A673 (cell line): ENCODE measurements around the gene WDR27. TPM values are rescaled to one million over a fixed set of nuclear protein-coding genes. Genes with fewer than 3 reads are reported as not detected.

ENCODE experiments used
- BruUV-seq: library from RNA; stranded (reverse); fragments of 400-500 nt; replicated peaks from 2 replicates; lab custom pipeline; 2021; lab: Mats Ljungman, UMichigan
- CTCF ChIA-PET: fragments of 300-600 bp; sonication (Branson Sonifier 250); formaldehyde crosslinking; loops from one replicate; lab custom pipeline; 2022; ENCODE audit warnings: antibody characterized with exemption; lab: Charles Lee
- POLR2A ChIA-PET: fragments of 300-600 bp; sonication (Branson Sonifier 250); formaldehyde crosslinking; loops from one replicate; lab custom pipeline; 2022; ENCODE audit warnings: antibody characterized with exemption; ENCODE audit not compliant: low non-redundant PET; lab: Charles Lee
- DNase-seq: peaks from one replicate; pipeline ENCODE4 v3.0.0-alpha.2; 2015; ENCODE audit warnings: low spot score
- H3K27ac ChIP-seq: fragments of 200-600 bp; sonication (generic); 2 replicates; pipeline ENCODE4 v1.5.1; 2016; ENCODE audit warnings: mixed run types, low read depth, mild to moderate bottlenecking, mixed read lengths, antibody characterized with exemption, low read length; ENCODE audit not compliant: poor library complexity, severe bottlenecking
- H3K27me3 ChIP-seq: fragments of 200-600 bp; sonication (generic); replicated peaks from 2 replicates; pipeline ENCODE4 v1.6.1; 2017; ENCODE audit warnings: mixed run types, low read depth, mild to moderate bottlenecking, mixed read lengths, antibody characterized with exemption, low read length; ENCODE audit not compliant: insufficient read depth, poor library complexity
- H3K36me3 ChIP-seq: fragments of 200-600 bp; sonication (generic); 2 replicates; pipeline ENCODE4 v1.6.1; 2016; ENCODE audit warnings: mixed run types, mild to moderate bottlenecking, mixed read lengths, antibody characterized with exemption, low read length; ENCODE audit not compliant: insufficient read depth, poor library complexity, severe bottlenecking
- H3K4me1 ChIP-seq: fragments of 200-600 bp; sonication (generic); 2 replicates; pipeline ENCODE4 v1.6.1; 2017; ENCODE audit warnings: mixed run types, mild to moderate bottlenecking, mixed read lengths, antibody characterized with exemption, low read length; ENCODE audit not compliant: insufficient read depth, poor library complexity, severe bottlenecking
- H3K4me3 ChIP-seq: fragments of 200-600 bp; sonication (generic); 2 replicates; pipeline ENCODE4 v1.5.1; 2016; ENCODE audit warnings: low read depth, mixed run types, mild to moderate bottlenecking, mixed read lengths, low read length; ENCODE audit not compliant: poor library complexity, severe bottlenecking
- H3K9me3 ChIP-seq: fragments of 200-600 bp; sonication (generic); 2 replicates; pipeline ENCODE4 v1.6.1; 2016; ENCODE audit warnings: mixed run types, low read depth, mild to moderate bottlenecking, mixed read lengths, antibody characterized with exemption, low read length; ENCODE audit not compliant: poor library complexity, severe bottlenecking
- EZH2 ChIP-seq: fragments of 200-600 bp; sonication (generic); IDR thresholded peaks from 2 replicates; pipeline ENCODE4 v1.6.1; 2017; ENCODE audit warnings: borderline replicate concordance, low read depth, mild to moderate bottlenecking, mixed read lengths, antibody characterized with exemption, low read length; ENCODE audit not compliant: poor library complexity, severe bottlenecking
- intact Hi-C: fragments of 100-400 bp; cut with micrococcal nuclease; formaldehyde crosslinking; loops from one replicate; pipeline ENCODE4 v1.10.0; 2022; ENCODE audit not compliant: unreplicated experiment
- total RNA-seq: library from RNA; stranded (reverse); gene quantifications from 2 replicates; pipeline ENCODE4 v1.2.3, GENCODE V29; 2021
- TF ChIP-seq, protein P1 (sequence below): fragments of 300-800, 200-600 bp; sonication (generic); conservative IDR thresholded peaks from 2 replicates; pipeline ENCODE4 v1.5.1; 2017; ENCODE audit warnings: low read depth, mild to moderate bottlenecking, antibody characterized with exemption, low read length, moderate library complexity, mixed read lengths

Gene WDR27
- total RNA-seq, 1 experiment from 2014 or later = 77.3 TPM

DNA sequence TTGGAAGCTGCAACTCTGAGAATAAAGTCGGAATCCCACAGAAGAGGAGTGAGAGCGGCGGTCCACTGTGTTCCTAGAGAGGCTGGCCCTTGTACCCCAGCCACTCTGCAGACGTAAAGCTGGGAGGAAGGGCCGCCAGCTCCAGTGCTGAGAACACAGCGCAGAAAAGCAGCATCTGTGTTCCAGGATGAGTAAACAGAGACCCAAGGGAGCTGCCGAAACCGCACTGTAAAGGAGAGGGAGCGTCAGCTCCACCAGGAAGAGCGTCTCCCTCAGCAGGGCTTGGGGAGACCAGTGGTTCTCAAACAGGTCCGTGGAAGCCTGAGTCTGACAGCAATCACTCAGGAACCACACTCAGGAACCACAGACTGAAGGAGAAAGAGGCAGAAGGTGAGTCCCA is 134.0 kb downstream of the WDR27 start:
- intact Hi-C loops = no loop called here
- CTCF ChIA-PET = no interaction called here
- no peak for DNase-seq
- TF ChIP-seq EZH2 = no peak
- TF ChIP-seq, protein P1, sequence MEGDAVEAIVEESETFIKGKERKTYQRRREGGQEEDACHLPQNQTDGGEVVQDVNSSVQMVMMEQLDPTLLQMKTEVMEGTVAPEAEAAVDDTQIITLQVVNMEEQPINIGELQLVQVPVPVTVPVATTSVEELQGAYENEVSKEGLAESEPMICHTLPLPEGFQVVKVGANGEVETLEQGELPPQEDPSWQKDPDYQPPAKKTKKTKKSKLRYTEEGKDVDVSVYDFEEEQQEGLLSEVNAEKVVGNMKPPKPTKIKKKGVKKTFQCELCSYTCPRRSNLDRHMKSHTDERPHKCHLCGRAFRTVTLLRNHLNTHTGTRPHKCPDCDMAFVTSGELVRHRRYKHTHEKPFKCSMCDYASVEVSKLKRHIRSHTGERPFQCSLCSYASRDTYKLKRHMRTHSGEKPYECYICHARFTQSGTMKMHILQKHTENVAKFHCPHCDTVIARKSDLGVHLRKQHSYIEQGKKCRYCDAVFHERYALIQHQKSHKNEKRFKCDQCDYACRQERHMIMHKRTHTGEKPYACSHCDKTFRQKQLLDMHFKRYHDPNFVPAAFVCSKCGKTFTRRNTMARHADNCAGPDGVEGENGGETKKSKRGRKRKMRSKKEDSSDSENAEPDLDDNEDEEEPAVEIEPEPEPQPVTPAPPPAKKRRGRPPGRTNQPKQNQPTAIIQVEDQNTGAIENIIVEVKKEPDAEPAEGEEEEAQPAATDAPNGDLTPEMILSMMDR = no peak
- POLR2A ChIA-PET = no interaction called here
- no peaks in the 10 kb centered on the region for H3K27me3 ChIP-seq
- BruUV-seq = no TSS peak
- no peak overlapping the region for H3K4me3 ChIP-seq
- H3K36me3 ChIP-seq = no peaks in the 10 kb centered on the region
- H3K9me3 ChIP-seq = no peaks in the 10 kb centered on the region
- no peaks in the 10 kb centered on the region for H3K4me1 ChIP-seq
- no peak overlapping the region for H3K27ac ChIP-seq

GRCh38 chr6:169566961-169567750 is 134.7 kb downstream of the WDR27 start:
- Histone ChIP-seq H3K27me3 (no peaks in the 10 kb centered on the region), H3K4me1 (no peaks in the 10 kb centered on the region), H3K9me3 (no peaks in the 10 kb centered on the region), H3K36me3 (no peaks in the 10 kb centered on the region), H3K27ac (no peak overlapping the region), H3K4me3 (no peak overlapping the region)
- POLR2A ChIA-PET = no interaction called here
- BruUV-seq = no TSS peak
- intact Hi-C loops = no loop called here
- DNase-seq = no peak
- CTCF ChIA-PET = no interaction called here
- TF ChIP-seq EZH2 = no peak
- TF ChIP-seq, protein P1 = no peak

GRCh38 chr6:169566319-169566718 is 135.5 kb downstream of the WDR27 start:
- Histone ChIP-seq H3K27me3 (no peaks in the 10 kb centered on the region), H3K4me3 (no peak overlapping the region), H3K9me3 (no peaks in the 10 kb centered on the region), H3K27ac (no peak overlapping the region), H3K4me1 (no peaks in the 10 kb centered on the region), H3K36me3 (no peaks in the 10 kb centered on the region)
- POLR2A ChIA-PET = no interaction called here
- CTCF ChIA-PET = no interaction called here
- no peak for DNase-seq
- no TSS peak for BruUV-seq
- intact Hi-C loops = no loop called here
- TF ChIP-seq EZH2 = no peak
- TF ChIP-seq, protein P1 = no peak
